NCI-H187 (cell line): ENCODE data around the gene ZNF524.

Experiments
- DNase-seq, 2 experiments: peaks; one replicate each; lab custom pipeline; 2025; lab: John Stamatoyannopoulos, UW

Gene ZNF524

DNA sequence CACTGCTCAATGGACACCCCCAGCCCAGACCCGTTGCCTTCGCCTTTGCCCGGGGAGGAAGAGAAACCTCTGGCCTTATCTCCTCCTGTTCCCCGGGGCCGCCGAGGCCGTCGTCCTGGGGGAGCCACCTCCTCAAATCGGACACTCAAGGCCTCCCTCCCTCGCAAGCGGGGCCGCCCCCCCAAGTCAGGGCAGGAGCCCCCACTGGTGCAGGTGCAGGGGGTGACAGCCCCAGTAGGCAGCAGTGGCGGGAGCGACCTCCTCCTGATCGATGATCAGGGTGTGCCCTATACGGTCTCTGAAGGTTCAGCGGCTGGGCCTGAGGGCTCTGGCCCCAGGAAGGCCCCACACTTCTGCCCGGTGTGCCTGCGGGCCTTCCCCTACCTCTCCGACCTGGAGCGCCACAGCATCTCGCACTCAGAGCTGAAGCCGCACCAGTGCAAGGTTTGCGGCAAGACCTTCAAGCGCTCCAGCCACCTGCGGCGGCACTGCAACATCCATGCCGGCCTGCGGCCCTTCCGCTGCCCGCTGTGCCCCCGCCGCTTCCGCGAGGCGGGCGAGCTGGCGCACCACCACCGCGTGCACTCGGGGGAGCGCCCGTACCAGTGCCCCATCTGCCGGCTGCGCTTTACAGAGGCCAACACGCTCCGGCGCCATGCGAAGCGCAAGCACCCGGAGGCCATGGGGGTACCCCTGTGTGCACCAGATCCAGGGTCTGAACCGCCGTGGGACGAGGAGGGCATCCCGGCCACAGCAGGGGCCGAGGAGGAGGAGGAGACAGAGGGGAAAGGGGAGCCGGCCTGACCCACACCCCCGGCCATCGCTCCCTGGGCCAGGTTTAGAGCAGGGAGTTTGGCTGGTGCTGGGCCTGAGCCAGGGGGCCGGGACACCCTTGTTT, 2.3 kb downstream of the ZNF524 start:
- DNase-seq: no peak

DNA sequence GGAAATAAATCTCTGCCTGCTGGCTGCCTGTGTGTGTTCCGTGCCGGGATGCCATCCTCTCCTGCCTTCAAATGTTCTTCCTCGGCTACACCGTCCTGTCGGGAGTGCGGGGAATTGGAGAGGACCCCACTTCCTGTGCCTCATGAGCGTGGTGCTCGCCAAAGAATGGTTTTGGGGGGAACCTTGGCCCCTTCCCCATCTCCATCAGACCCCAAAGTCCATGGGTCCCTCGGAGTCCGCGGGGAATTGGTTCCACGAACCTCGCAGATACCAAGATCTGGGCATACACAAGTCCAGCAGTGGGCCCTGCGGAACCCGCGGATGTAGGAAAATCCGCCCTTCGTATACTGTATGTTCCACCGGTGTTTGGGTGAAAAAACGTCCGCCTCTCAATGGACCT, 3.0 kb downstream of the ZNF524 start:
- no peak for DNase-seq

DNA sequence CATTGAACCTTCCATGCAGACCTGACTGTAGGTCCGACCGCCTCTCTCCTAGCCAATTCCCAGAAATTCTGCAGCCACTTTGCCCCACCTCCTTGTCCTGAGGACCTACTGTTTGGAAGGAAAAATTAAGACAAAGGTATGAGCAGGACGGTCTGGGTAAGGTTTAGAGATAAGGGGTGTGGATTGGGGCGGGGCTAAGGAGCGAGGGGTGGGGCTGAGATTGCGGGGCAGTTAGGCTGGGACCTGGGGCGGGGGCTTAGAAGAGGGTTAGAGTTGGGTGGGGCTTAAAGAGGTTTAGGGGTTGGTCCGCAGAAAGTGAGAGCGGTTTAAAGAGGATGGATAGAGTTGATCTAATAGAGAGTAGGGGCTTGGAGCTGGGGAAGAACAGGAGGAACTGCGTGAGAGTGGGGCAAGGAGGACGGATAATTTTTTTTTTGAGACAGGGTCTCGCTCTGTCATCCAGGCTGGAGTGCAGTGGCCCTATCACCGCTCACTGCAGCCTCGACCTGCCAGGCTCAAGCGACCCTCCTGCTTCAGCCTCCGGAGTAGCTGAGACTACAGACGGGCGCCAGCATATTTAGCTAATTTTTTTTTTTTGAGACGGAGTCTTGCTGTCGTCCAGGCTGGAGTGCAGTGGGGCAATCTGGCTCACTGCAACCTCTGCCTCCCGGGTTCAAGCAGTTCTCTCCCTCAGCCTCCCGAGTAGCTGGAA, 3.6 kb downstream of the ZNF524 start:
- no peak for DNase-seq

DNA sequence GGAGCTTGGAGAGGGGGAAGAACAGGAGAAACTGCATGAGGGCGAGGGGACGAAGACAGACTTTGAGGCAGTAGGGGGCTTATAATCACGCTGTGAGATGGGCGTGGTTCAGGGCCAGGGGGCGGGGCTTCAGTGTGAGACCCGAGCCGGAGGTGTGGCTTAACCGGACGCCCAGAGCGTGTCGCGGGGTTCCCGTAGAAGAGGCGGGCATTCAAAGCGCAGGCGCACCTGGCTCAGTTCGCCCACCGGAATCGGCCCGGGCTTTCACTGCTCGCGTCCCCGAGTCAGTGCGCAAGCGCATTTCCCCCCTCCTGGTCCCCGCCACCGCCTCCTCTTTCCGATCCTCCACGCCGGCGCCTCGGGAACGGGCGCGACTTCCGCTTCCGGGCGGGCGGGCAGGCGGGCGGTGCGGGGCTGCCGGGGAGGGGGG, 5.1 kb downstream of the ZNF524 start:
- peak; percentile 97 for DNase-seq

DNA sequence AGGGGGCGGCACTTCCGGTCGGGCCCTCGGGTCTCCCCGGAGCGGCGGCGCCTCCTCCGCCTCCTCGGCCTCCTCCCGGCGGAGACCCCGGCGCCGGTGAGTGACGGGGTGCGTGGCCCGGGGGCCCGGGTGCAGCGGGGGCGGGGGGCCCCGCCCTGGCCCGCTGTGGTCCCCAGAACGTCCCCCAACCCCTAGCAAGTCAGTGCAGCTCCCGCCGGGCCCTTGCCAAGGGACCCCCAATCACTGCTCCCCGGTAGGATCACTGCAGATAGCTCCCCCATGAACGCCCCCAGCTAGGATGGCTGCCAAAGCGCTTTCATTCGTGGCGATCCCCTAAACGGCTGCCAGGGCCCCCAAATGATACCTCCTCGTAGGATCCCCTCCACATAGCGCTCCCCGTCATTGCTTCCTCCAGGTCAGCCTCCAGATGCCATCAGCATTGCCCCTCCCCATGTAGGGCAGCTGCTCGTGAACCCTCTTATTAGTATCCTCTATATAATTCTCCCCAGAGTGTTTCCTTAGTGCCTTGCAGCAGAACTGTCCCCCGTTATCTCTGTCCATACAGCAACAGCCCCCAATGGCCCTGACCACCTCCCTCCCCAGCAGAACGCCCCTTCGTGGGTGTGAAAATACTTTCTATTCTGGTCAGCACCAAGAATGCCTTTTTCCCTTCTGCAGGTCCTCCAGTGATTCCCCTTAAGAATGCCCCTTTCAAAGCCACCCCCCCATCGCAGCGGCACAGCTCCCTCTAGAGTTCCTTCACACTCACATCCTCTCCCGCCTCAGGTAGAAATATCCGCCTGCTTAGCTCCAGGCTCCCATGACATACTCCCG, 5.8 kb downstream of the ZNF524 start, which contains the start of gene ZNF865:
Gene ZNF865, plus strand, starts transcription at position 11 of the 834 bp plus-strand sequence. CDS start 7,972 bp downstream, outside the sequence.
- DNase-seq: peak; percentile 27 to 47

DNA sequence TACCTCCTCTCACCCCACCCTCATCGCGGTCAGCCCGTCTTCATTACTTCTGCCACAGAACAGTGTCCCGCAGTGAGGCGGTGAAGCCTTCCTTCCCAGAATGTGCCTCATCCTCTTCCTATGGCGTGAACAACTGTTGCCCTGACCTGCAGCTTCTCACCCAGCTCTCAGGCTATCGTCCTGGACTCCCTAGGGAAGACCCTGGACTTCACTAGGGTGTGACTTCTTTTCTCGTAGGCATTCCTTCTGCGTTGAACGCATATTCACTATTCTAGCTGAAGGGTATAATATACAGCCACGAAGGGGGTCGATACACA, 6.3 kb downstream of the ZNF524 start:
- no peak for DNase-seq

DNA sequence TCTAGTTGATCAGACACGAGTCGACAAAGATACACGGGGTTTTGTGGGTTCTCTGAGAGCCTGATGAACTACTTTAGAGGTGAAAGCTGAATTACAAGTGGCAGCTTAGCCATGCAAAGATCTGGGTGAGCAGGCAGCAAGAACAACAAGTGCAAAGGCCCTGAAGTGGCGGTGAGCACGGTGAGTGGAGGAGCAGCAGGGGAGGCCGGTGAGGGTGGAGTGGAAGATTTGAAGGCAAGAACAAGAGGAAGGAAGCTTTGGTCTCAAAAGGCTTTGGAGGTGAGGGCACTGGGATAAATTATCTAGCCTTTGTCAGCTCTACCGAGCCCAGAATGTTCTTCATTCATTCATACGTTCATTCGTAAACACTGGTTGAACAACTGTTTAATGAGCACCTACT, 6.7 kb downstream of the ZNF524 start:
- no peak for DNase-seq

DNA sequence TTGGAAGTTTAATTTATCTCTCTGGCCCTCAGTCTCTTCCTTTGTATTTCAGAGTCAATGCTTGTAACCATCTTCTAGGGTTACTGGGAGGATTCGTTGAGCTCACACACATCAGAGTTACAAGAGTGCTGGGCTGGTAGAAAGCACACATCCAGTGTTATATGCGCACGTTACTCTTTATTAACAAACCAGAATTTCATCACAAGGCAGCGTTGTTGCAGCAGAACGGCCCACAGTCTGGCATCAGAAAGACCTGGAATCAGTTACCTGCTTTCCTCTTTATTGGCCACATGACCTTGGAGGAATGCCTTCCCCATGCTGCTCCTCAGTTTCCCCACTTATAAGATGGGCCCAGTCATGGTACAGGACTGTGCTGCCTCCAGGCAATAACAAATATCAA, 9.2 kb downstream of the ZNF524 start:
- DNase-seq: no peak

DNA sequence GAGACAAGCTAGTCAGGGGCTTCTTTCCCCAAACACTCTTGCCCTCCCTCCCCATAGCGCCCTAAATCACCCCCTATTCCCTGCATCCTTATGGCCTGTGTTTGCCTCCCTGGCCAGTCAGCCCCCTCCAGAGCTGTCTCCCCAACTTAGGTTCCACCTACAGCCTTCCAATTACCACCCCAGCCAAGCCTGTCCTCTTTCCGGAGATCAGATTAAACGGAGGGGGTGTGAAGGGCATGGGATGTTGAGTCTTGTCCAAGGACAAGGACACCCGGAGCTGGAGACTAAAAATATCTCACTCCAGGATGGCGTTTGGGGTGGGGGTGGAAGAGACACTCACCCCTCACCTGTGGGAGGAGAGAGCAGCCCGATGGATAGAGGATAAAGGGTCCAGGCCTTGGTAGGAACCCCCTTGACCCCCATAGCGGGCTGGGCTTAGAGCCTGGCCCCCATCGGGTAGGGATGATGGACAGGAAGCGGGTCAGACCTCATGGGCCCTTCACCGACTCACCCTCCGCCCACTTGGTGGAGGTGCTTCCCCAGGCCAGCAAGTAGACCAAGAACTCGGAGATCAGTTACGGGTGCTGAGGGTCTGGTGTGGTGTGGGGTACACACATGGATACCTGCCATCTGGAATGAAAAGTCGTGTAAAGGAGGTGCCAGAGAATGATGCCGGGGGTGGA, 11.4 kb downstream of the ZNF524 start:
- DNase-seq: no peak

DNA sequence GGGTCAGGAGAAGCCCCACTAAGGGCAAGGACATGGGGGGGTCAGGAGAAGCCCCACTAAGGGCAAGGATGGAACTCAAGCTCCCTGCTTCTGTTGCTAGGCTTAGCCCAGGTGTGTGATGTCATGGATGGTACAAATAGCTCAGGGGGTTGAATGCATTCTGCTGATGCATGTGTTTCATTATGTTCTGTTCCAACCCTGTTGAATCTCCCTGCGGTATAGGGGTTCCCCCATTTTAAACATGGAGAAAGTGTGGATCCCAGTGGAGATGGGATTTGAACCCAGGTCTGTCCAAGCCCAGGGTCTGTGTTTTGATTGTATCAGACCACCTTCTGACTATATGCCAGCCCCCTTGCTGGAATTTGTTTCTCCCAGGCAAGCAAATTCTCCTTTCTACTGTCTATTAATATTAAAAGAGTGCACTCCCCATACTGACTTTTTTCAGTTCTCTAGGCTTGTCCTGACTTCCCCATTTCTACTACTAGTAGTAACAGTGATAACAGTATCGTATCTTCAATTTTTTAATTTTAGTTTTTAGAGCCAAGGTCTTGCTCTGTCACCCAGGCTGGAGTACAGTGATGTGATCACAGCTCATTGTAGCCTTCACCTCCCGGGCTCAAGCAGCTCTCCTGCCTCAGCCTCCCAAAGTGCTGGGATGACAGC, 12.0 kb downstream of the ZNF524 start:
- no peak for DNase-seq

DNA sequence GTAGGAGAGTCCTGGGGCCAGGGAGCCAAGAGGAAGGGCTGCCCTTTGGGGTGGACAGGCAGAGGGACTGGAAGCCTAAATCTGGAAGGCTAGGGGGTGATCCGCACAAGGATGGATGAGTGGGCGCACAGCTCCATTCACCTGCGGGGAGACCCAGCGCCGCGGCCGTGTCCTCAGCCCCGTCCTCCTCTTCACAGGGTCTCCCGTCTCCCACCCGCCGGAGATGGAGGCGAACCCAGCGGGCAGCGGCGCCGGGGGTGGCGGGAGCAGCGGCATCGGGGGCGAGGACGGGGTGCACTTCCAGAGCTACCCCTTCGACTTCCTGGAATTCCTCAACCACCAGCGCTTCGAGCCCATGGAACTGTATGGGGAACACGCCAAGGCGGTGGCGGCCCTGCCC, 13.3 kb downstream of the ZNF524 start:
- no peak for DNase-seq

DNA sequence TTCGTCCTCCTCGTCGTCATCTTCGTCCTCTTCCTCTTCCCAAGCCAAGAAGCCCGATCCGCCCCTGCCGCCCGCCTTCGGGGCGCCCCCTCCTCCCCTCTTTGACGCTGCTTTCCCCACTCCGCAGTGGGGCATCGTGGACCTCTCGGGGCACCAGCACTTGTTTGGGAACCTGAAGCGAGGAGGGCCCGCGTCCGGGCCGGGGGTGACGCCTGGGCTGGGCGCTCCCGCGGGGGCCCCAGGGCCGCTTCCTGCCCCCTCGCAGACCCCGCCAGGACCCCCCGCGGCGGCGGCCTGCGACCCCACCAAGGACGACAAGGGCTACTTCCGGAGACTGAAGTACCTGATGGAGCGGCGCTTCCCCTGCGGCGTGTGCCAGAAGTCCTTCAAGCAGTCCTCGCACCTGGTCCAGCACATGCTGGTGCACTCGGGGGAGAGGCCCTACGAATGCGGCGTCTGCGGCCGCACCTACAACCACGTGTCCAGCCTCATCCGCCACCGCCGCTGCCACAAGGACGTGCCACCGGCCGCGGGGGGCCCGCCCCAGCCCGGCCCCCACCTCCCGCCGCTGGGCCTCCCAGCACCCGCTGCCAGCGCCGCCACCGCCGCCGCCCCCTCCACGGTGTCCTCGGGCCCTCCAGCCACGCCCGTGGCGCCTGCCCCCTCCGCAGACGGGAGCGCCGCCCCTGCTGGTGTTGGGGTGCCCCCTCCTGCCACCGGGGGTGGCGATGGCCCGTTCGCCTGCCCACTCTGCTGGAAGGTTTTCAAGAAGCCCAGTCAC, 14.0 kb downstream of the ZNF524 start:
- DNase-seq: no peak

DNA sequence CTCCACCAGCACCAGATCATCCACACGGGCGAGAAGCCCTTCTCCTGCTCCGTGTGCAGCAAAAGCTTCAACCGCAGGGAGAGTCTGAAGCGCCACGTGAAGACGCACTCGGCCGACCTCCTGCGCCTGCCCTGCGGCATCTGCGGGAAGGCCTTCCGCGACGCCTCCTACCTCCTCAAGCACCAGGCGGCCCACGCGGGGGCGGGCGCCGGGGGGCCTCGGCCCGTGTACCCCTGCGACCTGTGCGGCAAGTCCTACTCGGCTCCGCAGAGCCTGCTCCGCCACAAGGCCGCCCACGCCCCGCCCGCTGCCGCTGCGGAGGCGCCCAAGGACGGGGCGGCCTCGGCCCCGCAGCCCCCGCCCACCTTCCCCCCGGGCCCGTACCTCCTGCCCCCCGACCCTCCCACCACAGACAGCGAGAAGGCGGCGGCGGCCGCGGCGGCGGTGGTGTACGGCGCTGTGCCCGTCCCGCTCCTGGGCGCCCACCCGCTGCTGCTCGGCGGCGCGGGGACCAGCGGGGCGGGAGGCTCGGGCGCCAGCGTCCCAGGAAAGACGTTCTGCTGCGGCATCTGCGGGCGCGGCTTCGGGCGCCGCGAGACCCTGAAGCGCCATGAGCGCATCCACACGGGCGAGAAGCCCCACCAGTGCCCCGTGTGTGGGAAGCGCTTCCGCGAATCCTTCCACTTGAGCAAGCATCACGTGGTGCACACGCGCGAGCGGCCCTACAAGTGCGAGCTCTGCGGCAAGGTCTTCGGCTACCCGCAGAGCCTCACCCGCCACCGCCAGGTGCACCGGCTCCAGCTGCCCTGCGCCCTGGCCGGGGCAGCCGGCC, 14.8 kb downstream of the ZNF524 start:
- no peak for DNase-seq

DNA sequence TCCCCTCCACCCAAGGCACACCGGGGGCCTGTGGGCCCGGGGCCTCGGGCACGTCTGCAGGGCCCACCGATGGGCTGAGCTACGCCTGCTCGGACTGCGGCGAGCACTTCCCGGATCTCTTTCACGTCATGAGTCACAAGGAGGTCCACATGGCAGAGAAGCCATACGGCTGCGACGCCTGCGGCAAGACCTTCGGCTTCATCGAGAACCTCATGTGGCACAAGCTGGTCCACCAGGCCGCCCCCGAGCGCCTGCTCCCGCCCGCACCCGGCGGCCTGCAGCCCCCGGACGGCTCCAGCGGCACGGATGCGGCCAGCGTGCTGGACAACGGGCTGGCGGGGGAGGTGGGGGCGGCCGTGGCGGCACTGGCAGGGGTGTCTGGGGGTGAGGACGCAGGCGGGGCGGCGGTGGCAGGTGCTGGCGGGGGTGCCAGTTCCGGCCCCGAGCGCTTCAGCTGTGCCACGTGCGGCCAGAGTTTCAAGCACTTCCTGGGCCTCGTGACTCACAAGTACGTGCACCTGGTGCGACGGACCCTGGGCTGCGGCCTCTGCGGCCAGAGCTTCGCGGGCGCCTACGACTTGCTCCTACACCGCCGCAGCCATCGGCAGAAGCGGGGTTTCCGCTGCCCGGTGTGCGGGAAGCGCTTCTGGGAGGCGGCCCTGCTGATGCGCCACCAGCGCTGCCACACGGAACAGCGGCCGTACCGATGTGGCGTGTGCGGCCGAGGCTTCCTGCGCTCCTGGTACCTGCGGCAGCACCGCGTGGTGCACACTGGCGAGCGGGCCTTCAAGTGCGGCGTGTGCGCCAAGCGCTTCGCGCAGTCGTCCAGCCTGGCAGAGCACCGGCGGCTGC, 15.7 kb downstream of the ZNF524 start:
- no peak for DNase-seq

DNA sequence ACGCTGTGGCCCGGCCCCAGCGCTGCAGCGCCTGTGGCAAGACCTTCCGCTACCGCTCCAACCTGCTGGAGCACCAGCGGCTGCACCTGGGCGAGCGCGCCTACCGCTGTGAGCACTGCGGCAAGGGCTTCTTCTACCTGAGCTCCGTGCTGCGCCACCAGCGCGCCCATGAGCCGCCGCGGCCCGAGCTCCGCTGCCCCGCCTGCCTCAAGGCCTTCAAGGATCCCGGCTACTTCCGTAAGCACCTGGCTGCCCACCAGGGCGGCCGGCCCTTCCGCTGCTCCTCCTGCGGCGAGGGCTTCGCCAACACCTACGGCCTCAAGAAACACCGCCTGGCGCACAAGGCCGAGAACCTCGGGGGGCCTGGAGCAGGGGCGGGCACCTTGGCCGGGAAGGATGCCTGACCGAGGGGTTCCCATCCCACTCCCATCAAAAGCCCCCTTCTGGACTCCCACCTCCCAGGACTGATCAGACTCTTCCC, 16.3 kb downstream of the ZNF524 start:
- DNase-seq: no peak

DNA sequence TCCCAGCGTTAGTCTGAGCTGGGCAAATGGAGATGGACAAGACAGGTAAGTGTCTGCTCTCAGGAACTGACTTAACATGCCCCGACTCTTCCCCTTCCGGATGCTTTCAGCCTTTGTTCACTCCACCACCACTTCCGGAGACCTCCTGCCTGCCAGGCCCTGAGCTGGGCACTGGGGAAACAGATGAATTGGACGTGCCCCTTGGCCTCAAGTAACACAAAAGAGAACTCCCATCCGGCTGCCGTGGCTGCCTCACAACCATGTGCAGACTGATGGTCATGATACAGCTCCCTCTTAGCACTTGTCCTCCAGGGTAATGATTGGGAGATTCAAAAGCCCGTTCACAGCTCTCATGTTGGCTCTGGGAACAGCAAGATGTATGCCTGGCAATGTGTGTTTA, 17.3 kb downstream of the ZNF524 start:
- no peak for DNase-seq

DNA sequence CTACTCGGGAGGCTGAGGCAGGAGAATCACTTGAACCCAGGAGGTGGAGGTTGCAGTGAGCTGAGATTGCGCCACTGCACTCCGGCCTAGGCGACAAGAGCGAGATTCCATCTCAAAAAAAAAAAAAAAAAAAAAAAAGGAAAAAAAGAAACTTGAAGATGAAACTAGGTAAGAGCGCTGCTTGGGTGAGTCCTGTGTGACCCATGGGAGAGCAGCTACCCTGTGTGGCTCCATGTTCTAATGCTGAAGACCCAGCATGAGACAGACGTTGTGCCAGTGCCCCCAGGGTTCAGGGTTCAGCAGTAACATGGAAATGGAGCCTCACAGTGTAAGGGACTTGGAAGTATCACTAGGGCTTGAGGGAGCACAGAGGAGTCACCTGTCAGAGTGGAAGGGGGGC, 18.3 kb downstream of the ZNF524 start:
- DNase-seq: no peak

DNA sequence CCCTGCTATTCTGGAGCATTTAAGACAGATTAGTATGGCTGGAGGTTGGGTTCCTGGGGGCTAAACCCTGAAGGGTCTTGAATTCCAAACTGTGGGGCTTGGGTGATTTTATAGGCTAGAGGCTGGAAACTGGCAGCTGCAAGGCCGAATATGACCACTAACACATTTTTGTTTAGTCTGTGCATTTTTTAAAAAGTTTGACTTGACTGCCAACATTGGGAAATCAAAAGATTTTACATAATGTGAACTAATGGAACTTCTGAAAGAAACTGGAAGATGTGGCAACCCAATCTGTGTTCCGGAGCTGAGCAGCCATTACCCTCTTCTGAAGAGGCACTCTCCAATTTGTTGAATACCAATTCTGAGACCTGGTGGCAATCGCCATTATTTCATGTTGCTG, 19.2 kb downstream of the ZNF524 start:
- DNase-seq: no peak
